OCI-LY1 (cell line): ENCODE results near the gene SLC35A5.

ENCODE experiments used
- H2AFZ ChIP-seq: fragments of 200-600 bp; sonication (generic), shearing (Covaris generic); 2 replicates; pipeline ENCODE4 v1.6.0; 2014; ENCODE audit warnings: antibody characterized with exemption, mild to moderate bottlenecking, low read length
- H3F3A ChIP-seq: fragments of 200-600 bp; sonication (generic), shearing (Covaris generic); 2 replicates; pipeline ENCODE4 v1.6.0; 2014; ENCODE audit warnings: mild to moderate bottlenecking, antibody characterized with exemption, low read length, moderate library complexity; ENCODE audit not compliant: insufficient read depth
- H3K27ac ChIP-seq: fragments of 200-600 bp; sonication (generic); 2 replicates; pipeline ENCODE4 v1.5.1; 2014; ENCODE audit warnings: low read length, mixed run types, mild to moderate bottlenecking, low read depth; ENCODE audit not compliant: poor library complexity, severe bottlenecking
- H3K27me3 ChIP-seq: fragments of 200-600 bp; sonication (generic); 2 replicates; pipeline ENCODE4 v1.6.0; 2014; ENCODE audit warnings: antibody characterized with exemption, mild to moderate bottlenecking, low read length, moderate library complexity; ENCODE audit not compliant: insufficient read depth
- H3K36me3 ChIP-seq: fragments of 200-600 bp; sonication (generic); 2 replicates; pipeline ENCODE4 v1.6.1; 2014; ENCODE audit warnings: mild to moderate bottlenecking, antibody characterized with exemption, low read length, moderate library complexity, mixed read lengths; ENCODE audit not compliant: insufficient read depth
- H3K4me1 ChIP-seq: fragments of 200-600 bp; sonication (generic); 2 replicates; pipeline ENCODE4 v1.5.1; 2014; ENCODE audit warnings: mild to moderate bottlenecking, low read length, moderate library complexity; ENCODE audit not compliant: insufficient read depth, severe bottlenecking
- H3K4me2 ChIP-seq: fragments of 200-600 bp; sonication (generic), shearing (Covaris generic); 2 replicates; pipeline ENCODE4 v1.6.1; 2014; ENCODE audit warnings: low read length
- H3K4me3 ChIP-seq: fragments of 200-600 bp; sonication (generic); 2 replicates; pipeline ENCODE4 v1.5.1; 2014; ENCODE audit warnings: low read length, low read depth, mild to moderate bottlenecking, mixed read lengths; ENCODE audit not compliant: poor library complexity, severe bottlenecking
- H3K79me2 ChIP-seq: fragments of 200-600 bp; shearing (Covaris generic); 2 replicates; pipeline ENCODE4 v1.6.1; 2016; ENCODE audit warnings: mixed run types, low read length, mixed read lengths; ENCODE audit not compliant: insufficient read depth
- H3K9ac ChIP-seq: fragments of 200-600 bp; sonication (generic), shearing (Covaris generic); 2 replicates; pipeline ENCODE4 v1.6.1; 2014; ENCODE audit warnings: mild to moderate bottlenecking, low read length, mixed read lengths
- H3K9me2 ChIP-seq: fragments of 200-600 bp; sonication (generic), shearing (Covaris generic); 2 replicates; pipeline ENCODE4 v1.6.1; 2014; ENCODE audit warnings: low read depth, mild to moderate bottlenecking, low read length, mixed read lengths
- H3K9me3 ChIP-seq: fragments of 200-600 bp; shearing (Covaris generic); 2 replicates; pipeline ENCODE4 v1.6.1; 2014; ENCODE audit warnings: low read length, mixed read lengths
- H4K20me1 ChIP-seq: fragments of 200-600 bp; sonication (generic), shearing (Covaris generic); 2 replicates; pipeline ENCODE4 v1.6.0; 2016; ENCODE audit warnings: mild to moderate bottlenecking, low read length; ENCODE audit not compliant: insufficient read depth
- EZH2 ChIP-seq: fragments of 200-600 bp; sonication (generic), shearing (Covaris generic); IDR thresholded peaks from 2 replicates; pipeline ENCODE4 v1.8.0; 2017; ENCODE audit warnings: borderline replicate concordance, mixed run types, mild to moderate bottlenecking, antibody characterized with exemption, low read length, moderate library complexity, mixed read lengths
- TF ChIP-seq, protein P1 (sequence below): fragments of 200-600 bp; sonication (generic), shearing (Covaris generic); IDR thresholded peaks from 2 replicates; pipeline ENCODE4 v1.5.1; 2017; ENCODE audit warnings: mild to moderate bottlenecking, antibody characterized with exemption, low read length, moderate library complexity, mixed read lengths

Gene SLC35A5

DNA sequence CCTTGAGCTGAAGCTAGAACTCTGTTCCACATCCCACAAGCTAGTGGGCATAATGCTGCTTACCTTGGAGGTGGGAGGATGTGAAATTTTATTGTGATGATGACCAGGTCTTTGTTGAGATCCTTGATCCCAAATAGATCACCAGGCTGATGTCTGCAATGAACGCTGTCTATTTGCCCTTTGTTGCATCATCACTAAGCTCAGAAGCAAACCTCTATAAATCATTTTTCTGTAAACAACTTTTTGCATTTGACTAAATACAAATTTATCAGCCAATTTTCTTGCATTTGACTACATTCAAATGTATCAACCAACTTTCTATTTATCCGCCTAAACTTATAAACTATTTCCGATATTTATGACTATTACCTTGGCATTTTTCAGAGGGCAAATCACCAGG is 69.4 kb downstream of the SLC35A5 start:
- Histone ChIP-seq H3K9me2 (no peaks in the 10 kb centered on the region), H3K27ac (no peak overlapping the region), H2AFZ (no peak overlapping the region), H3K4me1 (no peaks in the 10 kb centered on the region), H3K79me2 (no peaks in the 10 kb centered on the region), H3K4me3 (no peak overlapping the region), H3K27me3 (no peaks in the 10 kb centered on the region), H3K4me2 (no peak overlapping the region), H3K9ac (no peak overlapping the region), H3F3A (no peaks in the 10 kb centered on the region), H3K9me3 (no peaks in the 10 kb centered on the region), H3K36me3 (no peaks in the 10 kb centered on the region), H4K20me1 (no peaks in the 10 kb centered on the region)
- TF ChIP-seq, protein P1, sequence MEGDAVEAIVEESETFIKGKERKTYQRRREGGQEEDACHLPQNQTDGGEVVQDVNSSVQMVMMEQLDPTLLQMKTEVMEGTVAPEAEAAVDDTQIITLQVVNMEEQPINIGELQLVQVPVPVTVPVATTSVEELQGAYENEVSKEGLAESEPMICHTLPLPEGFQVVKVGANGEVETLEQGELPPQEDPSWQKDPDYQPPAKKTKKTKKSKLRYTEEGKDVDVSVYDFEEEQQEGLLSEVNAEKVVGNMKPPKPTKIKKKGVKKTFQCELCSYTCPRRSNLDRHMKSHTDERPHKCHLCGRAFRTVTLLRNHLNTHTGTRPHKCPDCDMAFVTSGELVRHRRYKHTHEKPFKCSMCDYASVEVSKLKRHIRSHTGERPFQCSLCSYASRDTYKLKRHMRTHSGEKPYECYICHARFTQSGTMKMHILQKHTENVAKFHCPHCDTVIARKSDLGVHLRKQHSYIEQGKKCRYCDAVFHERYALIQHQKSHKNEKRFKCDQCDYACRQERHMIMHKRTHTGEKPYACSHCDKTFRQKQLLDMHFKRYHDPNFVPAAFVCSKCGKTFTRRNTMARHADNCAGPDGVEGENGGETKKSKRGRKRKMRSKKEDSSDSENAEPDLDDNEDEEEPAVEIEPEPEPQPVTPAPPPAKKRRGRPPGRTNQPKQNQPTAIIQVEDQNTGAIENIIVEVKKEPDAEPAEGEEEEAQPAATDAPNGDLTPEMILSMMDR, result no peak
- TF ChIP-seq EZH2, result no peak

DNA sequence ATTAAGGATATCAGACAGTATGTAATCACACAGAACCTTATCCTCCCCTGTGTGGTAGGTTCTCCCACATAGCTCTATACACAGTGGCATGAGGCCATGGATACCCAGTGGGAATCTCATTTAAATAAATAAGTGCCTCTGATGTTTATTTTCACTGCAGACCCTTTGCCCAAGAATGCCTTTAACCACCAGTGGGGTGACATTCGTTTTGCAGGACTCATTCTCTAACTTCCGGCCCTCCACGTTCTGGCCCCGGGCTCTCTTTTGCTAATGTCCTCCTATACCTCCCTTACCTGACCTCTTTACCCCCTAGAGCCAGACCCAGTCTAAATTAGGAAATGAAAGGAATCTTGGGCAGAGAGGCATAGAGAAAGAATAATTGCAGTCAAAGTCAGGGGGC is 70.8 kb downstream of the SLC35A5 start:
- Histone ChIP-seq H3F3A (no peaks in the 10 kb centered on the region), H2AFZ (no peak overlapping the region), H3K79me2 (no peaks in the 10 kb centered on the region), H3K27me3 (no peaks in the 10 kb centered on the region), H3K36me3 (no peaks in the 10 kb centered on the region), H3K9me2 (no peaks in the 10 kb centered on the region), H3K4me2 (no peak overlapping the region), H3K4me3 (no peak overlapping the region), H3K4me1 (no peaks in the 10 kb centered on the region), H4K20me1 (no peaks in the 10 kb centered on the region), H3K27ac (no peak overlapping the region), H3K9ac (no peak overlapping the region), H3K9me3 (no peaks in the 10 kb centered on the region)
- TF ChIP-seq EZH2, result no peak
- TF ChIP-seq, protein P1, result no peak

DNA sequence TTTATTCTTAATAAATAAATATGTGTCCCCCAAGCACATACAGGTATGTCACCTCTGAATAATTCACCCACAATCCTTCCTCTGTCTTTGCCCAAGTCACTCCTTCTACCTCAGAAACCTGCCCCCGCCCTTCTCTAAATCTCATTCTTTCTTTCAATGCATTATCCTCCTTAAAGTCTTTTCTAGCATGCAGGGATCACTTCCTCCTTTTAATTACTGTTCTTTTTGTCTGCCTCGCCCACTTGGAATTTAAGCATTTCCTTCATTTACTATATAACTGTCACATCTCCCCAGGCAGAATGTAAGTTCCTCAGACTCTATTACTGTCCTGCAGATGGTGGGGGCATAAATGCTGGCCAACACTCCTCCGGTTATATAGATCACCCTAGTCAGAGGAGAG is 71.3 kb downstream of the SLC35A5 start:
- no peak overlapping the region for H3K9ac ChIP-seq

More for the DNA sequence above, 71.3 kb downstream of the SLC35A5 start:
- H4K20me1 ChIP-seq, result no peaks in the 10 kb centered on the region
- H3K4me3 ChIP-seq, result no peak overlapping the region
- no peak overlapping the region for H3K27ac ChIP-seq
- H3K4me2 ChIP-seq, result no peak overlapping the region
- H3K79me2 ChIP-seq, result no peaks in the 10 kb centered on the region
- no peak overlapping the region for H2AFZ ChIP-seq
- H3K9me3 ChIP-seq, result no peaks in the 10 kb centered on the region
- H3K27me3 ChIP-seq, result no peaks in the 10 kb centered on the region
- no peaks in the 10 kb centered on the region for H3K9me2 ChIP-seq
- H3F3A ChIP-seq, result no peaks in the 10 kb centered on the region
- no peaks in the 10 kb centered on the region for H3K4me1 ChIP-seq
- no peaks in the 10 kb centered on the region for H3K36me3 ChIP-seq
- TF ChIP-seq EZH2, result no peak
- TF ChIP-seq, protein P1, result no peak
